HG03457 (cell line): ENCODE results near the gene LTBP2.

ENCODE experiments used
- ATAC-seq: cut with Tn5 transposase; IDR thresholded peaks from one replicate; pipeline ENCODE4 v1.9.1; 2021; ENCODE audit warnings: moderate number of reproducible peaks; ENCODE audit not compliant: unreplicated experiment

LTBP2 gene

GRCh38 chr14:74573421-74574089, 38.5 kb downstream of the LTBP2 start:
- no peak for ATAC-seq

GRCh38 chr14:74572726-74573301, 39.2 kb downstream of the LTBP2 start:
- ATAC-seq: no peak

GRCh38 chr14:74571901-74572725, 39.9 kb downstream of the LTBP2 start:
- no peak for ATAC-seq

- ATAC-seq: no peak
Observed at GRCh38 chr14:74571441-74571841, 40.6 kb downstream of the LTBP2 start.

- ATAC-seq: no peak
Observed at GRCh38 chr14:74570696-74571095, 41.3 kb downstream of the LTBP2 start.

GRCh38 chr14:74569806-74570591, 42.0 kb downstream of the LTBP2 start:
- no peak for ATAC-seq

GRCh38 chr14:74569387-74569786, 42.6 kb downstream of the LTBP2 start:
- no peak for ATAC-seq

- no peak for ATAC-seq
Observed at GRCh38 chr14:74568911-74569310, 43.1 kb downstream of the LTBP2 start.

GRCh38 chr14:74568380-74568649, 43.7 kb downstream of the LTBP2 start:
- ATAC-seq: no peak

- ATAC-seq: no peak
Observed at GRCh38 chr14:74567646-74568379, 44.2 kb downstream of the LTBP2 start.

- no peak for ATAC-seq
Observed at GRCh38 chr14:74567219-74567618, 44.8 kb downstream of the LTBP2 start.

- ATAC-seq: no peak
Observed at GRCh38 chr14:74566174-74567141, 45.6 kb downstream of the LTBP2 start.

- no peak for ATAC-seq
Observed at GRCh38 chr14:74563586-74564159, 48.4 kb downstream of the LTBP2 start.

- ATAC-seq: no peak
Observed at GRCh38 chr14:74563233-74563585, 48.8 kb downstream of the LTBP2 start.

GRCh38 chr14:74562515-74563232, 49.4 kb downstream of the LTBP2 start:
- no peak for ATAC-seq

- ATAC-seq: no peak
Observed at GRCh38 chr14:74558655-74559054, 53.4 kb downstream of the LTBP2 start.

GRCh38 chr14:74557691-74558090, 54.3 kb downstream of the LTBP2 start:
- ATAC-seq: no peak

- no peak for ATAC-seq
Observed at GRCh38 chr14:74555476-74556050, 56.5 kb downstream of the LTBP2 start.
